Occipital lobe (tissue), 2 donors: ENCODE measurements around the gene MRPL52. TPM values are rescaled to one million over a fixed set of nuclear protein-coding genes. Genes with fewer than 3 reads are reported as not detected.
"Not testable (repeated sequence)": the region's sequence is repeated elsewhere in the genome, so short reads cannot be mapped to it uniquely, and the experiment has no call there.

ENCODE experiments used
- DNase-seq: peaks from one replicate; lab custom pipeline; 2025; lab: John Stamatoyannopoulos, UW
- total RNA-seq: library from RNA; depleted of rRNA; stranded (reverse); fragments of >200 nt; gene quantifications from one replicate; pipeline ENCODE4 v1.2.3, GENCODE V29; 2014

The MRPL52 gene
- total RNA-seq, 1 donor from 2014 or later, result 16.4 TPM

- DNase-seq, result peak; percentile 60
These were observed 23.5 kb downstream of the MRPL52 start for GRCh38 chr14:22852940-22853767.

GRCh38 chr14:22854296-22854695 is 24.6 kb downstream of the MRPL52 start:
- not testable (repeated sequence) for DNase-seq

DNA sequence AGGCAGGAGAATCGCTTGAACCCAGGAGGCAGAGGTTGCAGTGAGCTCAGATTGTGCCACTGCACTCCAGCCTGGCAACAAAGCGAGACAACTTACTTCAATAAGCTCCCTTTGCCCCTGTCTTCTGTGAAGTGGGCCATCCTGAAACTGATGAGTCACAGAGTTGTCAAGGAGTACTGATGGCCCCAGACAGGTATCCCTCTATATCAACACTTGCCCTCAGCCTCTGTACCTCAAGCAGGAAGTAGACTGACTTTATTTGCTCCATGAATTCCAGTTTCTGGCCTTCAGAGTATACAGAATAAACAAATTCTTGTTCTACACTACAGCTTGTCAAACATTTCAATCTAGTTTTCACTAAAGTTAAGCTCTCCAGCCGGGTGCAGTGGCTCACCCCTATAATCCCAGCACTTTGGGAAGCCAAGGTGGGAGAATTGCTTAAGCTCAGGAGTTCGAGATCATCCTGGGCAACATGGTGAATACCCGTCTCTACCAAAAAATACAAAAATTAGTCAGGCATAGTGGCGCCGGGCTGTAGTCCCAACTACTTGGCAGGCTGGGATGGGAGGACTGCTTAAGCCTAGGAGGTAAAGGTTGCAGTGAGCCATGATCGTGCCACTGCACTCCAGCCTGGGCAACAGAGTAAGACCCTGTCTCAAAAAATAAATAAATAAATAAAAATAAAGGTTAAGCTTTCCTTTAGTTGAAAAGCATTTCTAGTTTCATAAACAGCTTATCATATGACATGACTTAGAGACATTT is 25.5 kb downstream of the MRPL52 start:
- DNase-seq, result no peak

DNA sequence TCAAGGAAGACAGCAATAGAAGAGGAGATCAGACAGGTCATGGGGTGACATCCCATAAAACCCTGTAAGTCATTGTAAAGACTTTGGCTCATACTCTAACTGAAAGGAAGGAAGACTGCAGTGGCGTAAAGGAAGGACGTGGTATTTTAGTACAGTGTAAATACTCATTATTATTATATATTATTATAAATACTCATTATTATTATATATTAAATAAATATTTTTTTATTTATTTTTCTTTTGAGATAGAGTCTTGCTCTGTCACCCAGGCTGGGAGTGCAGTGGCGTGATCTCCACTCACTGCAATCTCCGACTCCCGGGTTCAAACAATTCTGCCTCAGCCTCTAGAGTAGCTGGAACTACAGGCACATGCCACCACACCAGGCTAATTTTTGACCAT is 26.7 kb downstream of the MRPL52 start:
- DNase-seq, result no peak

GRCh38 chr14:22860377-22860776 is 30.7 kb downstream of the MRPL52 start:
- not testable (repeated sequence) for DNase-seq

DNA sequence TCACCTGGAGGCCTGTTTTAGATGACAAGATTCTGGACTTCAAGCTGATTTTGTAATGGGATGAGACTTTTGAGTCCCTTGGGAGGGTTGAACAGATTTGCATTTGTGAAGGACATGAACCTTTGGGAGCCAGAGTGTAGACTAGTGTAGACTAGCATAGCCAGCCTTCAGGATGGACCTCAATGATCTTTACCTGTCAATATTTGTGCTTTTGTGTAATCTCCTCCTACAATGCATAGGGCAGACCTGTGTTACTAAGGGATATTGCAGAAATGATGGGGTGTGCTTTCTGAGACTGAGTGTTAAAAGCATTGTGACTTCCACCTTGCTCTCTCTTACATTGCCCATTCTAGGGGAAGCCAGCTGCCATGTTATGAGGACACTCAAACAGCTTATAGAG is 32.0 kb downstream of the MRPL52 start:
- no peak for DNase-seq

GRCh38 chr14:22864979-22865378 is 35.3 kb downstream of the MRPL52 start:
- no peak for DNase-seq

DNA sequence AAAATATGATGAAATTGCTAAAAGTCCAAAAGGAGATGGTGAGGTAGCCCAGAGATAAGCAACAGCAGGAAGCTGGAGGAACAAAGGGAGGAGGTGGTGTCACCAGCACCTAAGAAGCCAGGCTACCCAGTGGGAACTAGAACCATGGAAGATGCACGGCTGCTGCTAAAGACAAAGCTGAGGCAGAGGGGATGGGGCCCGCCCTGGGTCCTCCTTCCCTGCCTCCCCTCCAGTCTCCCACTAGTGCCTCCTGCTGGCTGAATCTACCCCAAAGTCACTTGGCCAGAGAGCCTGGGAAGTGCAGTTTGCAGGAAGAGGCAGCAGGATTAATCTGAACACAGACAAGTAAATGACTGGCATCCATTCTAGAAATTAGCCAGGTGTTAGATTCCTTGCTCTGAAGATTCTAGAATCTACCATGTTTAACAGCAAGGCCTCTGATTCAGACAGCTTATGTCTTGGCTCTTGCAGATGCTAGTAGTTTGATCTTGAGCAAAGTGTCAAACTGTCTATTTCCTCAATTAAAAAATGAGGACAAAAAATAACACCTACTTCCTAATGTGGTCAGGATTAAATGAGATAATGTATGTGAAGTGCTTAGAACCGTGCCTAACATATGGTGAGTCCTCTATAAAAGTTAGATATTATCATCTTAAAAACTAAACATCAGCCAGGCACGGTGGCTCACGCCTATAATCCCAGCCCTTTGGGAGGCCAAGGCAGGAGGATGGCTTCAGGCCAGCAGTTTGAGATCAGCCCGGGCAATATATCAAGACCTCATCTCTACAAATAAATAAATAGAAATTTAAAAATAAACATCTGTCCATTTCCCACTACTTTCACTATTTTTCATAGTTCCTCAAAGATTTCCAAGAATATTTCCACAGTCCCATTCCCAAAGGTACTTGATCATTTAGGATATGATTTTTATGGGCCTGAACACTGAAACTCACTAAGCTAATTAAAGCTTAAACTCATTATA is 36.0 kb downstream of the MRPL52 start:
- no peak for DNase-seq

DNA sequence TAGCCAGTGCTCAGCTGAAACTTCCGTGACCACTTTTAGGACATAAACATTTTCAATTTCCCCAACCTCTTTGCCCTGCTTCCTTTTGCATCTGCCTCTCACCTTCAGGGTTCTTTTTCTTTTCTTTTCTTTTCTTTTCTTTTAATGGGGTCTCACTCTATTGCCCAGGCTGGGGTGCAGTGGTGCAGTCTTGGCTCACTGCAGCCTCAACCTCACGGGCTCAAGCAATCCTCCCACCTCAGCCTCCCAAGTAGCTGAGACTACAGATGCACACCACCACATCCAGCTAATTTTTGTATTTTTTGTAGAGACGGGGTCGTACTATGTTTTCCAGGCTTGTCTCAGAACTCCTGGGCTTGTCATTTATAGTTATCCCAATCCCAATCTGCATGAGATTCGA is 37.2 kb downstream of the MRPL52 start:
- no peak for DNase-seq

GRCh38 chr14:22870811-22871223 is 41.1 kb downstream of the MRPL52 start:
- DNase-seq, result no peak

DNA sequence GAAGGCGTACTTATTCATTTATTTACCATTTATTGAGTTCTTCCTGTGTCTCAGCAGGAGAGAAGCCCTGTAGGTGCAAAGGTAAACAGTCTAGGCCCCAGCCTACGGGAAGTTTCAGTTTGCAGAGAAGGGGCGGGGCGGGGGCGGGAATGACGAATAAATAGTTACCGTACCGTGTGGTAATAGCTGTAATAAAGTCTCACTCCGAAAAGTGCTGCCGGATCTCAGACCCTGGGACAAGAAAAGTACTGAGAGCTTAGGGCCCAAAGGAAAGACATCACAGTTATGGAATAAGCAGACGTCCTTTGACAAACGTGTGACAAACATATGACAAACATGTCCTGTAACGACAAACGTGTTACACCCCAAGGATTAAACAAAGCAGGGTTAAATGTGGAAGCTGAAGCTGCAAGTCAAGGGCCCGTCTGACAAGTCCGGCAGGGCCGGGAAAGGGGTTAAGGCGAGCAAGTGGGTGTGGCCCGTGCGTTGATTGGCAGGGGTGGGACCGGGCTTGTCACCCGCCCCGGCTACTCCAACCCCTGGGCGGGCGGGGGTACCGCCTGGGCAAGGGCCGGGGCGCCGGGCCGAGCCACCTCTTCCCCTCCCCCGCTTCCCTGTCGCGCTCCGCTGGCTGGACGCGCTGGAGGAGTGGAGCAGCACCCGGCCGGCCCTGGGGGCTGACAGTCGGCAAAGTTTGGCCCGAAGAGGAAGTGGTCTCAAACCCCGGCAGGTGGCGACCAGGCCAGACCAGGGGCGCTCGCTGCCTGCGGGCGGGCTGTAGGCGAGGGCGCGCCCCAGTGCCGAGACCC is 41.7 kb downstream of the MRPL52 start, which contains the start of gene LRP10:
LRP10 (plus strand) TSS at position 517 of the 809 bp plus-strand sequence. CDS start 564 bp downstream, outside the sequence.
- peak; percentile 76 for DNase-seq

DNA sequence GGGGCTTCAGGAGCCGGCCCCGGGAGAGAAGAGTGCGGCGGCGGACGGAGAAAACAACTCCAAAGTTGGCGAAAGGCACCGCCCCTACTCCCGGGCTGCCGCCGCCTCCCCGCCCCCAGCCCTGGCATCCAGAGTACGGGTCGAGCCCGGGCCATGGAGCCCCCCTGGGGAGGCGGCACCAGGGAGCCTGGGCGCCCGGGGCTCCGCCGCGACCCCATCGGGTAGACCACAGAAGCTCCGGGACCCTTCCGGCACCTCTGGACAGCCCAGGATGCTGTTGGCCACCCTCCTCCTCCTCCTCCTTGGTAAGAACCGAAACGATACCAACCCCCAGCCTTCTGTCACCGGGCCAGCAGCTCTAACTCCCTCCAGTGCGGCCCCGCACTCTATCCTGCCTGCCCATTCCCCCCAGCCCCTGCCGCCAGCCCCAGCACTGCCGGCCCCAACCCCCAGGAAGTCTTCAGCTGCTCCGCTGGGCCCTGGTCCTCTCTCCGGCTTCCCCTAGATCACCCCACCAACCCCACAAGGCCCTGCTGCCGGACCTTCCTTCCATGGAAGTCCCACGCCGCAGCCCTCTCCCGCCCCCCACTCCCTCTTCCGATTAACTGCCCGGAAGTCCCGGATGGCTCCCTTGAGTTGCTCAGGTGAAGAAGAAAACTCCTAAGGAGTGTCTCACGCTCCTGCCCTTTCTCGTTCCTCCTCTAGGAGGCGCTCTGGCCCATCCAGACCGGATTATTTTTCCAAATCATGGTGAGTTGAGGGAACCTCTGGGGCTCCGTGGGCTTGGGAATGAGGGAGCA is 42.5 kb downstream of the MRPL52 start:
- peak; percentile 45 for DNase-seq

- DNase-seq, result no peak
These were observed 43.3 kb downstream of the MRPL52 start for GRCh38 chr14:22872833-22873520.

GRCh38 chr14:22875003-22875747 is 45.5 kb downstream of the MRPL52 start:
- DNase-seq, result no peak

DNA sequence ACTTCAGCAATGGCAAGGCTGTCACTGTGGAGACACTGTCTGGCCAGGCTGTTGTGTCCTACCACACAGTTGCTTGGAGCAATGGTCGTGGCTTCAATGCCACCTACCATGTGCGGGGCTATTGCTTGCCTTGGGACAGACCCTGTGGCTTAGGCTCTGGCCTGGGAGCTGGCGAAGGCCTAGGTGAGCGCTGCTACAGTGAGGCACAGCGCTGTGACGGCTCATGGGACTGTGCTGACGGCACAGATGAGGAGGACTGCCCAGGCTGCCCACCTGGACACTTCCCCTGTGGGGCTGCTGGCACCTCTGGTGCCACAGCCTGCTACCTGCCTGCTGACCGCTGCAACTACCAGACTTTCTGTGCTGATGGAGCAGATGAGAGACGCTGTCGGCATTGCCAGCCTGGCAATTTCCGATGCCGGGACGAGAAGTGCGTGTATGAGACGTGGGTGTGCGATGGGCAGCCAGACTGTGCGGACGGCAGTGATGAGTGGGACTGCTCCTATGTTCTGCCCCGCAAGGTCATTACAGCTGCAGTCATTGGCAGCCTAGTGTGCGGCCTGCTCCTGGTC is 46.1 kb downstream of the MRPL52 start:
- DNase-seq, result no peak

- DNase-seq, result no peak
These were observed 47.4 kb downstream of the MRPL52 start for GRCh38 chr14:22877000-22877501.
